KMS-11 (cell line): ENCODE measurements around the gene ARHGAP42.

Experiments used
- H2AFZ ChIP-seq: fragments of 200-600 bp; sonication (generic); 2 replicates; pipeline ENCODE4 v1.6.1; 2016; ENCODE audit warnings: antibody characterized with exemption, mixed run types, low read depth
- H3K27ac ChIP-seq: fragments of 200-600 bp; sonication (generic); 2 replicates; pipeline ENCODE4 v1.6.1; 2016; ENCODE audit warnings: mild to moderate bottlenecking, mixed run types
- H3K27me3 ChIP-seq: fragments of 200-600 bp; sonication (generic); 2 replicates; pipeline ENCODE4 v1.6.1; 2017; ENCODE audit warnings: mild to moderate bottlenecking, low read depth, mixed run types, moderate library complexity; ENCODE audit not compliant: insufficient read depth
- H3K36me3 ChIP-seq: fragments of 200-600 bp; sonication (generic); 2 replicates; pipeline ENCODE4 v1.6.1; 2017; ENCODE audit warnings: mild to moderate bottlenecking, mixed run types; ENCODE audit not compliant: insufficient read depth
- H3K4me1 ChIP-seq: fragments of 200-600 bp; sonication (generic); 2 replicates; pipeline ENCODE4 v1.6.1; 2016; ENCODE audit warnings: mild to moderate bottlenecking, low read depth, mixed run types; ENCODE audit not compliant: poor library complexity, severe bottlenecking
- H3K4me2 ChIP-seq: fragments of 200-600 bp; sonication (generic); 2 replicates; pipeline ENCODE4 v1.7.0; 2016; ENCODE audit warnings: mild to moderate bottlenecking, mixed run types
- H3K4me3 ChIP-seq: fragments of 200-600 bp; sonication (generic); IDR thresholded peaks from 2 replicates; pipeline ENCODE4 v1.6.1; 2017; ENCODE audit warnings: low read depth, low read length, mixed read lengths; ENCODE audit not compliant: insufficient read depth
- H3K79me2 ChIP-seq: fragments of 200-600 bp; sonication (generic); 2 replicates; pipeline ENCODE4 v1.6.1; 2016; ENCODE audit warnings: low read depth, mixed run types; ENCODE audit not compliant: insufficient read depth
- H3K9ac ChIP-seq: fragments of 200-600 bp; sonication (generic); 2 replicates; pipeline ENCODE4 v1.6.1; 2016; ENCODE audit warnings: mild to moderate bottlenecking, mixed run types
- H4K20me1 ChIP-seq: fragments of 200-600 bp; sonication (generic); 2 replicates; pipeline ENCODE4 v1.6.1; 2016; ENCODE audit warnings: mild to moderate bottlenecking, mixed run types; ENCODE audit not compliant: insufficient read depth
- TF ChIP-seq, protein P1 (sequence below): fragments of 200-600 bp; sonication (generic); conservative IDR thresholded peaks from 2 replicates; pipeline ENCODE4 v1.6.1; 2017; ENCODE audit warnings: low read depth, mild to moderate bottlenecking, antibody characterized with exemption, low read length, moderate library complexity, mixed read lengths

The ARHGAP42 gene

DNA sequence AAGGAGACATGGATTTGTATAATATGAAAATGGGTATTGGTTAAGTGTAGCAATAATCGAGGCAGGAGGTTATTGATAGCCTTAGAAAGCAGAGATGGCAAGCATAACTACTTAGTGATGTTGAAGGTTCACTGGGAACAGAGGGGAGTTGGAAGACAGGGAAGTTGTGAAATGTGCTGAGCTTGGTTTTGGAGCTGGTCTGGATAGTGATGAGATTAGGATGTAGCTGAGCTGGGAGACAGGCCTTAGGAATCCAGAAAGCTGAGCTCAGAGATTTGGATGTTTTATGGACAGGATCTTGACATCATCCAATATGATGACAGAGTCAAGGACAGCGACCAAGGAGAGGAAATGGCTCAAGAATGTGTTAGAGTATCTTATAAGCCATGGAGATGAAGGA, 113.1 kb downstream of the ARHGAP42 start:
- Histone ChIP-seq H3K27ac (no peak overlapping the region), H4K20me1 (no peaks in the 10 kb centered on the region), H3K36me3 (no peaks in the 10 kb centered on the region), H3K4me2 (no peak overlapping the region), H3K4me1 (no peaks in the 10 kb centered on the region), H3K27me3 (no peaks in the 10 kb centered on the region), H3K79me2 (no peaks in the 10 kb centered on the region), H2AFZ (no peak overlapping the region), H3K9ac (no peak overlapping the region), H3K4me3 (no peak overlapping the region)
- TF ChIP-seq, protein P1, sequence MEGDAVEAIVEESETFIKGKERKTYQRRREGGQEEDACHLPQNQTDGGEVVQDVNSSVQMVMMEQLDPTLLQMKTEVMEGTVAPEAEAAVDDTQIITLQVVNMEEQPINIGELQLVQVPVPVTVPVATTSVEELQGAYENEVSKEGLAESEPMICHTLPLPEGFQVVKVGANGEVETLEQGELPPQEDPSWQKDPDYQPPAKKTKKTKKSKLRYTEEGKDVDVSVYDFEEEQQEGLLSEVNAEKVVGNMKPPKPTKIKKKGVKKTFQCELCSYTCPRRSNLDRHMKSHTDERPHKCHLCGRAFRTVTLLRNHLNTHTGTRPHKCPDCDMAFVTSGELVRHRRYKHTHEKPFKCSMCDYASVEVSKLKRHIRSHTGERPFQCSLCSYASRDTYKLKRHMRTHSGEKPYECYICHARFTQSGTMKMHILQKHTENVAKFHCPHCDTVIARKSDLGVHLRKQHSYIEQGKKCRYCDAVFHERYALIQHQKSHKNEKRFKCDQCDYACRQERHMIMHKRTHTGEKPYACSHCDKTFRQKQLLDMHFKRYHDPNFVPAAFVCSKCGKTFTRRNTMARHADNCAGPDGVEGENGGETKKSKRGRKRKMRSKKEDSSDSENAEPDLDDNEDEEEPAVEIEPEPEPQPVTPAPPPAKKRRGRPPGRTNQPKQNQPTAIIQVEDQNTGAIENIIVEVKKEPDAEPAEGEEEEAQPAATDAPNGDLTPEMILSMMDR, result no peak

- no peak overlapping the region for H2AFZ ChIP-seq
- H3K9ac ChIP-seq, result no peak overlapping the region
- no peak overlapping the region for H3K4me3 ChIP-seq
- H3K79me2 ChIP-seq, result no peaks in the 10 kb centered on the region
- H3K27ac ChIP-seq, result no peak overlapping the region
- no peaks in the 10 kb centered on the region for H3K36me3 ChIP-seq
- H4K20me1 ChIP-seq, result no peaks in the 10 kb centered on the region
- TF ChIP-seq, protein P1, result no peak
- H3K4me1 ChIP-seq, result no peaks in the 10 kb centered on the region
- H3K4me2 ChIP-seq, result no peak overlapping the region
- H3K27me3 ChIP-seq, result no peaks in the 10 kb centered on the region
Measured at GRCh38 chr11:100801225-100801999, 114.3 kb downstream of the ARHGAP42 start.

GRCh38 chr11:100805506-100806199, 118.6 kb downstream of the ARHGAP42 start:
- no peaks in the 10 kb centered on the region for H3K79me2 ChIP-seq
- H3K9ac ChIP-seq, result no peak overlapping the region
- no peak overlapping the region for H2AFZ ChIP-seq
- H3K4me1 ChIP-seq, result peaks cover 9% of the 10 kb centered on the region
- H3K36me3 ChIP-seq, result no peaks in the 10 kb centered on the region
- TF ChIP-seq, protein P1, result no peak
- H3K27ac ChIP-seq, result no peak overlapping the region
- H3K27me3 ChIP-seq, result no peaks in the 10 kb centered on the region
- no peak overlapping the region for H3K4me2 ChIP-seq
- no peaks in the 10 kb centered on the region for H4K20me1 ChIP-seq
- H3K4me3 ChIP-seq, result no peak overlapping the region

DNA sequence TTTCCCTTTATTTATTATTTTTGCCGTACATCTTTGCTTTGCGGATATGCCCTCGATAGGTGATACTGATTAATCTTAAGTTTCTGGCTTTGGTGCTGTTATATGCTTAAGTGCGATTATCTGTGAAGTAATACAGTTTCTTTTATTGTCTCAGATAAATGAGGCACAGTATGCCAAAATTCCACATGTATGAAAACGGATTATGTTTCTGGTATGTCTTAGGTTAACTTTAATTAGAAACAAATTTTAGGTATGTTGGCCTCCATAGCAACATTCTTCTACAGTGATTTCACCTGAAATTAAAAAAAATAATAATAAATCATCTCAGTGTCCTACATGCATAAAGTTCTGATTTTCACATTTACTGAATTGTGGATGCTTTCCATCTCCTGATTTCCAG, 119.2 kb downstream of the ARHGAP42 start:
- Histone ChIP-seq H3K9ac (no peak overlapping the region), H3K27me3 (no peaks in the 10 kb centered on the region), H2AFZ (no peak overlapping the region), H3K36me3 (no peaks in the 10 kb centered on the region), H4K20me1 (no peaks in the 10 kb centered on the region), H3K4me1 (peaks cover 9% of the 10 kb centered on the region), H3K4me2 (no peak overlapping the region), H3K4me3 (no peak overlapping the region), H3K79me2 (no peaks in the 10 kb centered on the region), H3K27ac (no peak overlapping the region)
- TF ChIP-seq, protein P1, result no peak
